HepG2 (cell line): ENCODE results near the gene PRSS8. TPM values are rescaled to one million over a fixed set of nuclear protein-coding genes. Genes with fewer than 3 reads are reported as not detected.
A peak's percentile ranks its signal among the peaks of the same experiment; 100 is the strongest.

Experiments used
- ATAC-seq: fragments of 200-7000 bp; cut with Tn5 transposase; 3 replicates; pipeline ENCODE4 v1.9.1; 2020; ENCODE audit warnings: mild to moderate bottlenecking, moderate library complexity
- BruUV-seq: library from RNA; stranded (reverse); fragments of 400-500 nt; replicated peaks from 2 replicates; lab custom pipeline; 2021; lab: Mats Ljungman, UMichigan
- CTCF ChIA-PET: fragments of 300-600 bp; formaldehyde crosslinking; extraction: SDS; loops from one replicate; lab custom pipeline; 2021; ENCODE audit warnings: low total read pairs, inconsistent platforms, low intra/inter-chr PET ratio; lab: Yijun Ruan, JAX
- POLR2A ChIA-PET: fragments of 350-600 bp; sonication (Branson Sonifier 250); formaldehyde crosslinking; loops from one replicate; lab custom pipeline; 2020; ENCODE audit warnings: antibody characterized with exemption, inconsistent platforms; lab: Yijun Ruan, JAX
- DNase-seq: peaks from one replicate; pipeline ENCODE4 v3.0.0-alpha.2; 2015; ENCODE audit warnings: low spot score
- FAIRE-seq: peaks from 3 replicates; lab custom pipeline; 2011; peaks lifted over from hg19 to GRCh38; lab: Jason Lieb, UNC
- H2AFZ ChIP-seq: one replicate; pipeline ENCODE4 v1.6.1; 2011; ENCODE audit warnings: low read length, inconsistent platforms
- H3K27ac ChIP-seq: fragments of 300-600 bp; 3 replicates; pipeline ENCODE4 v1.8.0; 2011; ENCODE audit warnings: mixed run types, mild to moderate bottlenecking, mixed read lengths, low read length, inconsistent platforms; ENCODE audit not compliant: insufficient read depth; ENCODE audit errors: extremely low read length
- H3K27me3 ChIP-seq, 2 experiments: fragments of 200-600 bp in 1 of 2; 2 replicates in 1 of 2; 3 replicates in 1 of 2; pipeline versions ENCODE4 v1.6.0 to v1.8.0; 2011; ENCODE audit warnings: low read length in 2 of 2, mild to moderate bottlenecking in 2 of 2, moderate library complexity in 2 of 2, inconsistent platforms in 1 of 2; ENCODE audit not compliant: insufficient read depth in 2 of 2, control insufficient read depth in 1 of 2
- H3K36me3 ChIP-seq, 2 experiments: fragments of 200-600 bp in 1 of 2; replicated peaks in 1 of 2; 2 replicates in 1 of 2; 3 replicates in 1 of 2; pipeline versions ENCODE4 v1.5.1 to v1.8.0; 2011; ENCODE audit warnings: low read length in 2 of 2, inconsistent platforms in 1 of 2; ENCODE audit not compliant: insufficient read depth in 2 of 2, control insufficient read depth in 1 of 2
- H3K4me1 ChIP-seq: 2 replicates; pipeline ENCODE4 v1.5.1; 2012; ENCODE audit warnings: low read length, inconsistent platforms; ENCODE audit not compliant: insufficient read depth
- H3K4me2 ChIP-seq: 2 replicates; pipeline ENCODE4 v1.6.0; 2011; ENCODE audit warnings: low read depth, low read length, inconsistent platforms
- H3K4me3 ChIP-seq, 3 experiments: fragments of 200-600 bp in 1 of 3; sonication (generic), shearing (Covaris generic) in 1 of 3; replicated peaks in 1 of 3; 2 replicates each; pipeline ENCODE4 v1.5.1; 2011 to 2016; ENCODE audit warnings: low read length in 3 of 3, inconsistent platforms in 2 of 3, low read depth in 2 of 3, mild to moderate bottlenecking in 2 of 3, control low read depth in 1 of 3, mixed read lengths in 1 of 3; ENCODE audit not compliant: insufficient read depth in 1 of 3
- H3K79me2 ChIP-seq: one replicate; pipeline ENCODE4 v1.6.1; 2011; ENCODE audit warnings: low read length, inconsistent platforms; ENCODE audit not compliant: insufficient read depth
- H3K9ac ChIP-seq: 2 replicates; pipeline ENCODE4 v1.6.0; 2011; ENCODE audit warnings: mild to moderate bottlenecking, low read depth, low read length, inconsistent platforms; ENCODE audit not compliant: insufficient read depth
- H3K9me3 ChIP-seq: 2 replicates; pipeline ENCODE4 v1.5.1; 2012; ENCODE audit warnings: mild to moderate bottlenecking, low read length
- H4K20me1 ChIP-seq: 2 replicates; pipeline ENCODE4 v1.6.0; 2011; ENCODE audit warnings: inconsistent platforms, mild to moderate bottlenecking, low read length, moderate library complexity; ENCODE audit not compliant: insufficient read depth
- NRL ChIP-seq: sonication (generic); formaldehyde crosslinking; IDR thresholded peaks from 2 replicates; pipeline ENCODE4 v1.5.0; 2020; ENCODE audit warnings: missing genetic modification reagents, mild to moderate bottlenecking, moderate library complexity, borderline replicate concordance
- SRY ChIP-seq: sonication (generic); formaldehyde crosslinking; IDR thresholded peaks from 2 replicates; pipeline ENCODE4 v1.8.0; 2022; ENCODE audit warnings: mild to moderate bottlenecking, missing genetic modification reagents
- WGBS: methylation state at CpG from one replicate; pipeline ENCODE4 v1.1.6; 2017; ENCODE audit warnings: low lambda C conversion rate; 5-methylcytosine and 5-hydroxymethylcytosine counted together
- in situ Hi-C: cut with HindIII; loops from 2 replicates; pipeline ENCODE4 v1.10.0; 2017; ENCODE audit warnings: low pct_unique_long_range_greater_than_20kb; ENCODE audit not compliant: extremely low pct_ligation_motif_present
- intact Hi-C: fragments of 100-400 bp; cut with micrococcal nuclease; formaldehyde crosslinking; loops from one replicate; pipeline ENCODE4 v1.10.0; 2022; ENCODE audit not compliant: unreplicated experiment
- polyA plus RNA-seq, 8 experiments: library from polyadenylated mRNA; depleted of rRNA in 3 of 8; stranded (reverse) in 7 of 8; unstranded in 1 of 8; fragments of >200 nt; fragmentation: Illumina TruSeq in 4 of 8; extraction: Trizol in 4 of 8; gene quantifications; 2 replicates each; pipeline versions ENCODE4 v1.2.1 to v1.2.3, GENCODE V29; 2011 to 2016; ENCODE audit warnings: low read depth in 4 of 8, missing spikeins in 1 of 8, mixed read lengths in 1 of 8; ENCODE audit not compliant: insufficient read depth in 1 of 8
- total RNA-seq, 5 experiments: library from RNA; depleted of rRNA; stranded (reverse); fragments of >200 nt; fragmentation: Illumina TruSeq; extraction: Trizol; gene quantifications; 2 replicates each; pipeline ENCODE4 v1.2.3, GENCODE V29; 2016; ENCODE audit warnings: low read depth in 1 of 5
- TF ChIP-seq, protein P1 (sequence below): sonication (generic); formaldehyde crosslinking; IDR thresholded peaks from 2 replicates; pipeline ENCODE4; 2020; ENCODE audit warnings: missing genetic modification reagents, mild to moderate bottlenecking, borderline replicate concordance
- TF ChIP-seq, protein P2 (sequence below): fragments of 450-650 bp; IDR thresholded peaks from 2 replicates; pipeline ENCODE4 v1.6.1; 2016
- TF ChIP-seq, protein P3 (sequence below): sonication (generic); formaldehyde crosslinking; IDR thresholded peaks from 2 replicates; pipeline ENCODE4 v1.4.0; 2020; ENCODE audit warnings: missing genetic modification reagents

PRSS8 gene
- total and polyA plus RNA-seq, 2 of the 13 experiments (the other 11 are each of a cell fraction or from before 2014, with no cell fraction given) = 2.6 to 7.2 TPM

DNA sequence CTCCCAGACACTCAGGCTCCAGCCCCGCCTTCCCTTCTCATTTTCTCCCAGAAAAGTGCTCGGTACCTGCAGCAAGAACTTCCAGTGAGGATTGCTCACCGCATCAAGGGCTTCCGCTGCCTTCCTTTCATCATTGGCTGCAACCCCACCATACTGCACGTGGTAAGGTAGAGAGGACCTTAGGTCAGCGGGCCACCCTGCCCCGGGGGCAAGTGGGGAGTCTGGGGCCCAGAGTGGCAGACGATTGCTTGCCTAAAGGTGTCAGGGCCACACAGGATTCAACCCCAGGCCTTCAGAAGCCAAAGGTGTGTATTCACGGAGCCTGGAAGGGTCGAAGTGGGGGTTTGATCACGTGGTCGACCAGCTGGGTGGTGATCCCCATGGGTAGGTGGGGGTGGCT is 25.9 kb downstream of the PRSS8 start:
- Histone ChIP-seq H3K27ac (no peak overlapping the region), H2AFZ (no peak overlapping the region), H3K9me3 (no peaks in the 10 kb centered on the region), H4K20me1 (no peaks in the 10 kb centered on the region), H3K4me1 (peaks cover 56% of the 10 kb centered on the region), H3K9ac (peak overlapping the region; percentile 90; the same call in 1 of the 2 replicates), H3K27me3 (no peaks in the 10 kb centered on the region), H3K4me3 (peak overlapping the region in 2 of 3 experiments; percentile 94 to 100; a peak in 1 of 6 replicates), H3K79me2 (peaks cover 12% of the 10 kb centered on the region), H3K36me3 (peaks cover 20 to 35% of the 10 kb centered on the region in 2 experiments), H3K4me2 (0 out of 2 replicates have a peak overlapping the region, but pooled peaks have one; percentile 94)
- ChIA-PET CTCF (no interaction called here), POLR2A (interaction anchor here (3.7 kb wide), 1 partner anchor 8 kb away, joined by 17 read pairs; the partner anchor contains the start of gene KAT8)
- FAIRE-seq = no peak
- ATAC-seq = no peak
- in situ Hi-C loops = no loop called here
- no peak for DNase-seq
- intact Hi-C loops = loop anchor here (5.0 kb wide), 1 partner anchor 48 kb away; no protein-coding TSS in a partner anchor
- no TSS peak for BruUV-seq
- 93% methylated on average over 12 of the region's 12 CpGs for WGBS
- TF ChIP-seq NRL (peak; percentile 44; the same call in 1 of the 2 replicates), SRY (CRISPR knock-in tag) (0 out of 2 replicates have a peak, but pooled peaks have one; percentile 22)
- TF ChIP-seq, protein P1, sequence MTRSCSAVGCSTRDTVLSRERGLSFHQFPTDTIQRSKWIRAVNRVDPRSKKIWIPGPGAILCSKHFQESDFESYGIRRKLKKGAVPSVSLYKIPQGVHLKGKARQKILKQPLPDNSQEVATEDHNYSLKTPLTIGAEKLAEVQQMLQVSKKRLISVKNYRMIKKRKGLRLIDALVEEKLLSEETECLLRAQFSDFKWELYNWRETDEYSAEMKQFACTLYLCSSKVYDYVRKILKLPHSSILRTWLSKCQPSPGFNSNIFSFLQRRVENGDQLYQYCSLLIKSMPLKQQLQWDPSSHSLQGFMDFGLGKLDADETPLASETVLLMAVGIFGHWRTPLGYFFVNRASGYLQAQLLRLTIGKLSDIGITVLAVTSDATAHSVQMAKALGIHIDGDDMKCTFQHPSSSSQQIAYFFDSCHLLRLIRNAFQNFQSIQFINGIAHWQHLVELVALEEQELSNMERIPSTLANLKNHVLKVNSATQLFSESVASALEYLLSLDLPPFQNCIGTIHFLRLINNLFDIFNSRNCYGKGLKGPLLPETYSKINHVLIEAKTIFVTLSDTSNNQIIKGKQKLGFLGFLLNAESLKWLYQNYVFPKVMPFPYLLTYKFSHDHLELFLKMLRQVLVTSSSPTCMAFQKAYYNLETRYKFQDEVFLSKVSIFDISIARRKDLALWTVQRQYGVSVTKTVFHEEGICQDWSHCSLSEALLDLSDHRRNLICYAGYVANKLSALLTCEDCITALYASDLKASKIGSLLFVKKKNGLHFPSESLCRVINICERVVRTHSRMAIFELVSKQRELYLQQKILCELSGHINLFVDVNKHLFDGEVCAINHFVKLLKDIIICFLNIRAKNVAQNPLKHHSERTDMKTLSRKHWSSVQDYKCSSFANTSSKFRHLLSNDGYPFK (CRISPR knock-in tag) = peak; percentile 13; the same call in 1 of the 2 replicates
- TF ChIP-seq, protein P2, sequence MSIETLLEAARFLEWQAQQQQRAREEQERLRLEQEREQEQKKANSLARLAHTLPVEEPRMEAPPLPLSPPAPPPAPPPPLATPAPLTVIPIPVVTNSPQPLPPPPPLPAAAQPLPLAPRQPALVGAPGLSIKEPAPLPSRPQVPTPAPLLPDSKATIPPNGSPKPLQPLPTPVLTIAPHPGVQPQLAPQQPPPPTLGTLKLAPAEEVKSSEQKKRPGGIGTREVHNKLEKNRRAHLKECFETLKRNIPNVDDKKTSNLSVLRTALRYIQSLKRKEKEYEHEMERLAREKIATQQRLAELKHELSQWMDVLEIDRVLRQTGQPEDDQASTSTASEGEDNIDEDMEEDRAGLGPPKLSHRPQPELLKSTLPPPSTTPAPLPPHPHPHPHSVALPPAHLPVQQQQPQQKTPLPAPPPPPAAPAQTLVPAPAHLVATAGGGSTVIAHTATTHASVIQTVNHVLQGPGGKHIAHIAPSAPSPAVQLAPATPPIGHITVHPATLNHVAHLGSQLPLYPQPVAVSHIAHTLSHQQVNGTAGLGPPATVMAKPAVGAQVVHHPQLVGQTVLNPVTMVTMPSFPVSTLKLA = no peak
- TF ChIP-seq, protein P3, sequence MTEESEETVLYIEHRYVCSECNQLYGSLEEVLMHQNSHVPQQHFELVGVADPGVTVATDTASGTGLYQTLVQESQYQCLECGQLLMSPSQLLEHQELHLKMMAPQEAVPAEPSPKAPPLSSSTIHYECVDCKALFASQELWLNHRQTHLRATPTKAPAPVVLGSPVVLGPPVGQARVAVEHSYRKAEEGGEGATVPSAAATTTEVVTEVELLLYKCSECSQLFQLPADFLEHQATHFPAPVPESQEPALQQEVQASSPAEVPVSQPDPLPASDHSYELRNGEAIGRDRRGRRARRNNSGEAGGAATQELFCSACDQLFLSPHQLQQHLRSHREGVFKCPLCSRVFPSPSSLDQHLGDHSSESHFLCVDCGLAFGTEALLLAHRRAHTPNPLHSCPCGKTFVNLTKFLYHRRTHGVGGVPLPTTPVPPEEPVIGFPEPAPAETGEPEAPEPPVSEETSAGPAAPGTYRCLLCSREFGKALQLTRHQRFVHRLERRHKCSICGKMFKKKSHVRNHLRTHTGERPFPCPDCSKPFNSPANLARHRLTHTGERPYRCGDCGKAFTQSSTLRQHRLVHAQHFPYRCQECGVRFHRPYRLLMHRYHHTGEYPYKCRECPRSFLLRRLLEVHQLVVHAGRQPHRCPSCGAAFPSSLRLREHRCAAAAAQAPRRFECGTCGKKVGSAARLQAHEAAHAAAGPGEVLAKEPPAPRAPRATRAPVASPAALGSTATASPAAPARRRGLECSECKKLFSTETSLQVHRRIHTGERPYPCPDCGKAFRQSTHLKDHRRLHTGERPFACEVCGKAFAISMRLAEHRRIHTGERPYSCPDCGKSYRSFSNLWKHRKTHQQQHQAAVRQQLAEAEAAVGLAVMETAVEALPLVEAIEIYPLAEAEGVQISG (CRISPR knock-in tag) = 0 out of 2 replicates have a peak, but pooled peaks have one; percentile 14
